NT2/D1 (cell line): ENCODE results near the gene GAREM1.

ENCODE experiments used
- SUZ12 ChIP-seq: IDR thresholded peaks from 2 replicates; pipeline ENCODE4 v1.6.1; 2011; ENCODE audit not compliant: insufficient read length, insufficient read depth; ENCODE audit errors: extremely low read depth
- YY1 ChIP-seq: IDR thresholded peaks from 2 replicates; pipeline ENCODE4 v1.6.1; 2011; ENCODE audit not compliant: insufficient read length, insufficient read depth
- ZNF274 ChIP-seq: IDR thresholded peaks from 2 replicates; pipeline ENCODE4 v1.6.1; 2011; ENCODE audit warnings: mild to moderate bottlenecking, low read depth, low read length

DNA sequence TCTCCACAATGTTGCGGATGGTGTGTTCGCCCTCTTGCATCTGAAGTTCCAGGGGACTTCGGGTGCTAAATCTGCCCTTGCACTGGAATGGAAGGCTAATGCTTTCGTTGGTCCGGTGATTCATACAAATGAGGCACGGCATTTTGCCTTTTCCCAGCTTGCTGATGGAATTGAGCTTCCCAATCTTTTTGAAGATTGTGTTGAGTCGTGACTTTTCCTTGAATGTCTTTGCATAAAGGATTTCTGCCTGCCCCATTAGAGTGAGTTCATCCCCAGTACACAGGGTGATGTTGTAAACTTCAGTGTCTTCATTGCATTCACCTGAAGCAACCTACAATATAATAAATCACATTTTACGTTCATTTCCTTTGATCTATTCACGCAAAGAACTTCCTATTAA, 182.8 kb downstream of the GAREM1 start:
- TF ChIP-seq ZNF274: no peak
- TF ChIP-seq YY1: no peak
- no peak for TF ChIP-seq SUZ12
